Measurements from ENCODE around the gene C10orf71.

The C10orf71 gene

GRCh38 chr10:49298983-49299815 lies at the start of gene C10orf71:
C10orf71 (plus strand) TSS chr10:49299170; CDS start chr10:49322546, 23,376 bp downstream.
- FAIRE-seq: no peak
- no peak for DNase-seq (ENCODE audit: extremely low spot score, insufficient read length, low read depth)

- no peak for FAIRE-seq
These were observed 46.5 kb upstream of the C10orf71 start for GRCh38 chr10:49252313-49253034.

GRCh38 chr10:49253340-49253906 lies 45.5 kb upstream of the C10orf71 start:
- FAIRE-seq (no peak), DNase-seq (ENCODE audit: extremely low spot score, insufficient read length, low read depth) (no peak)

More at GRCh38 chr10:49252313-49253034, 46.5 kb upstream of the C10orf71 start:
- no peak for DNase-seq (ENCODE audit: extremely low spot score, insufficient read length, low read depth)

- FAIRE-seq (peak; percentile 36), DNase-seq (ENCODE audit: extremely low spot score, insufficient read length, low read depth) (no peak)
These were observed 44.8 kb upstream of the C10orf71 start for GRCh38 chr10:49254150-49254549.

- FAIRE-seq: no peak
- no peak for DNase-seq (ENCODE audit: extremely low spot score, insufficient read length, low read depth)
These were observed 44.2 kb upstream of the C10orf71 start for GRCh38 chr10:49254556-49255318.

GRCh38 chr10:49255883-49256282 lies 43.1 kb upstream of the C10orf71 start:
- FAIRE-seq: peak; percentile 26
- no peak for DNase-seq (ENCODE audit: extremely low spot score, insufficient read length, low read depth)

- no peak for FAIRE-seq
- DNase-seq (ENCODE audit: extremely low spot score, insufficient read length, low read depth): no peak
These were observed 41.8 kb upstream of the C10orf71 start for GRCh38 chr10:49257154-49257553.

- FAIRE-seq (no peak), DNase-seq (ENCODE audit: extremely low spot score, insufficient read length, low read depth) (no peak)
These were observed 41.2 kb upstream of the C10orf71 start for GRCh38 chr10:49257626-49258349.

- DNase-seq (ENCODE audit: extremely low spot score, insufficient read length, low read depth): no peak
- FAIRE-seq: no peak
These were observed 40.7 kb upstream of the C10orf71 start for GRCh38 chr10:49258350-49258683.

GRCh38 chr10:49260644-49261296 lies 38.2 kb upstream of the C10orf71 start:
- FAIRE-seq: no peak

GRCh38 chr10:49263591-49263990 lies 35.4 kb upstream of the C10orf71 start:
- FAIRE-seq (no peak), DNase-seq (ENCODE audit: extremely low spot score, insufficient read length, low read depth) (no peak)

More at GRCh38 chr10:49260644-49261296, 38.2 kb upstream of the C10orf71 start:
- DNase-seq (ENCODE audit: extremely low spot score, insufficient read length, low read depth): no peak

- FAIRE-seq (no peak), DNase-seq (ENCODE audit: extremely low spot score, insufficient read length, low read depth) (no peak)
These were observed 34.7 kb upstream of the C10orf71 start for GRCh38 chr10:49264177-49264677.

- DNase-seq (ENCODE audit: extremely low spot score, insufficient read length, low read depth) (no peak), FAIRE-seq (no peak)
These were observed 33.1 kb upstream of the C10orf71 start for GRCh38 chr10:49265885-49266284.

GRCh38 chr10:49268185-49268584 lies 30.8 kb upstream of the C10orf71 start:
- no peak for DNase-seq (ENCODE audit: extremely low spot score, insufficient read length, low read depth)
- FAIRE-seq: no peak

- FAIRE-seq (no peak), DNase-seq (ENCODE audit: extremely low spot score, insufficient read length, low read depth) (no peak)
These were observed 29.4 kb upstream of the C10orf71 start for GRCh38 chr10:49269523-49269922.

GRCh38 chr10:49270565-49270964 lies 28.4 kb upstream of the C10orf71 start:
- no peak for DNase-seq (ENCODE audit: extremely low spot score, insufficient read length, low read depth)
- no peak for FAIRE-seq

GRCh38 chr10:49271346-49271745 lies 27.6 kb upstream of the C10orf71 start:
- DNase-seq (ENCODE audit: extremely low spot score, insufficient read length, low read depth) (no peak), FAIRE-seq (no peak)

GRCh38 chr10:49272251-49273081 lies 26.5 kb upstream of the C10orf71 start:
- FAIRE-seq (peak; percentile 45), DNase-seq (ENCODE audit: extremely low spot score, insufficient read length, low read depth) (no peak)
